WTC11 (cell line): ENCODE measurements around the gene DLL4. TPM values are rescaled to one million over a fixed set of nuclear protein-coding genes. Genes with fewer than 3 reads are reported as not detected.

Experiments
- ATAC-seq: fragments of 200-7000 bp; cut with Tn5 transposase; 2 replicates; pipeline ENCODE4 v1.10.0; 2021; ENCODE audit warnings: mild to moderate bottlenecking, moderate library complexity
- CTCF ChIA-PET: fragments of 300-600 bp; sonication (Branson Sonifier 250); formaldehyde crosslinking; loops from one replicate; lab custom pipeline; 2021; ENCODE audit warnings: antibody characterized with exemption; lab: Charles Lee
- POLR2A ChIA-PET: fragments of 350-600 bp; sonication (Branson Sonifier 250); formaldehyde crosslinking; loops from one replicate; lab custom pipeline; 2021; ENCODE audit warnings: antibody characterized with exemption; lab: Charles Lee
- DNase-seq: peaks from one replicate; pipeline ENCODE4 v3.0.0; 2021; ENCODE audit warnings: low spot score
- H3K27ac Mint-ChIP-seq: 2 replicates; pipeline ENCODE4 v1.8.0; 2021; ENCODE audit warnings: mixed read lengths
- H3K27me3 Mint-ChIP-seq: 2 replicates; pipeline ENCODE4 v1.8.0; 2021; ENCODE audit warnings: low read depth, mild to moderate bottlenecking, moderate library complexity, mixed read lengths
- H3K36me3 Mint-ChIP-seq: 2 replicates; pipeline ENCODE4 v1.8.0; 2021; ENCODE audit warnings: mixed read lengths
- H3K4me1 Mint-ChIP-seq: 2 replicates; pipeline ENCODE4 v1.8.0; 2022; ENCODE audit warnings: mixed read lengths
- H3K4me3 Mint-ChIP-seq: 2 replicates; pipeline ENCODE4 v1.8.0; 2021; ENCODE audit warnings: mild to moderate bottlenecking, moderate library complexity, mixed read lengths
- H3K9me3 Mint-ChIP-seq: 2 replicates; pipeline ENCODE4 v1.8.0; 2021; ENCODE audit warnings: mixed read lengths
- ATF1 ChIP-seq: sonication (generic); formaldehyde crosslinking; IDR thresholded peaks from 2 replicates; pipeline ENCODE4 v1.8.1; 2023; ENCODE audit warnings: mild to moderate bottlenecking, moderate library complexity, missing genetic modification reagents
- ATF3 ChIP-seq: sonication (generic); formaldehyde crosslinking; conservative IDR thresholded peaks from 2 replicates; pipeline ENCODE4 v1.8.1; 2022; ENCODE audit warnings: mild to moderate bottlenecking, missing genetic modification reagents
- CREB1 ChIP-seq: sonication (generic); formaldehyde crosslinking; IDR thresholded peaks from 2 replicates; pipeline ENCODE4 v1.8.0; 2023; ENCODE audit warnings: mild to moderate bottlenecking, missing genetic modification reagents
- EMX1 ChIP-seq: fragments of 250-450 bp; sonication (Bioruptor Pico); IDR thresholded peaks from 2 replicates; pipeline ENCODE4 v1.8.0; 2021; ENCODE audit warnings: mild to moderate bottlenecking
- ETV6 ChIP-seq: sonication (generic); formaldehyde crosslinking; IDR thresholded peaks from 2 replicates; pipeline ENCODE4 v1.8.1; 2022; ENCODE audit warnings: mild to moderate bottlenecking, missing genetic modification reagents
- FOXP1 ChIP-seq: sonication (generic); formaldehyde crosslinking; IDR thresholded peaks from 2 replicates; pipeline ENCODE4 v1.8.0; 2022; ENCODE audit warnings: missing genetic modification reagents, mild to moderate bottlenecking, moderate library complexity, borderline replicate concordance
- GRHL2 ChIP-seq: fragments of 250-450 bp; sonication (Bioruptor Pico); IDR thresholded peaks from 2 replicates; pipeline ENCODE4 v1.8.0; 2022; ENCODE audit warnings: mild to moderate bottlenecking, moderate library complexity; ENCODE audit not compliant: insufficient replicate concordance, severe bottlenecking
- GTF2I ChIP-seq: fragments of 250-450 bp; sonication (Bioruptor Pico); conservative IDR thresholded peaks from 2 replicates; pipeline ENCODE4 v1.4.0; 2021; ENCODE audit warnings: mild to moderate bottlenecking
- RORB ChIP-seq: fragments of 250-450 bp; sonication (Bioruptor Pico); IDR thresholded peaks from 2 replicates; pipeline ENCODE4 v1.9.0; 2021; ENCODE audit warnings: mild to moderate bottlenecking
- SMAD3 ChIP-seq: sonication (generic); formaldehyde crosslinking; IDR thresholded peaks from 2 replicates; pipeline ENCODE4 v1.8.0; 2022; ENCODE audit warnings: missing genetic modification reagents, mild to moderate bottlenecking, borderline replicate concordance
- SMAD4 ChIP-seq: sonication (generic); formaldehyde crosslinking; IDR thresholded peaks from 2 replicates; pipeline ENCODE4 v1.8.0; 2022; ENCODE audit warnings: mild to moderate bottlenecking, missing genetic modification reagents
- TP53 ChIP-seq: sonication (generic); formaldehyde crosslinking; IDR thresholded peaks from 2 replicates; pipeline ENCODE4 v1.8.1; 2023; ENCODE audit warnings: mild to moderate bottlenecking, missing genetic modification reagents
- ZBTB21 ChIP-seq: sonication (generic); formaldehyde crosslinking; IDR thresholded peaks from 2 replicates; pipeline ENCODE4 v1.8.1; 2023; ENCODE audit warnings: mild to moderate bottlenecking, missing genetic modification reagents, borderline replicate concordance
- ZBTB43 ChIP-seq: sonication (generic); formaldehyde crosslinking; IDR thresholded peaks from 2 replicates; pipeline ENCODE4 v1.8.1; 2023; ENCODE audit warnings: mild to moderate bottlenecking, missing genetic modification reagents
- ZNF121 ChIP-seq: sonication (generic); formaldehyde crosslinking; IDR thresholded peaks from 2 replicates; pipeline ENCODE4 v1.8.0; 2023; ENCODE audit warnings: missing genetic modification reagents
- ZNF396 ChIP-seq: fragments of 250-450 bp; sonication (Bioruptor Pico); IDR thresholded peaks from 2 replicates; pipeline ENCODE4 v1.8.0; 2021; ENCODE audit warnings: mild to moderate bottlenecking, moderate library complexity, borderline replicate concordance
- total RNA-seq: library from RNA; stranded (reverse); gene quantifications from 3 replicates; pipeline ENCODE4 v1.2.3, GENCODE V29; 2021
- TF ChIP-seq, protein P1 (sequence below): fragments of 250-450 bp; sonication (Bioruptor Pico); IDR thresholded peaks from 2 replicates; pipeline ENCODE4 v1.8.0; 2021; ENCODE audit warnings: mild to moderate bottlenecking
- TF ChIP-seq, protein P2 (sequence below): fragments of 250-450 bp; sonication (Bioruptor Pico); IDR thresholded peaks from 2 replicates; pipeline ENCODE4 v1.9.0; 2021; ENCODE audit warnings: moderate library complexity, mild to moderate bottlenecking, inconsistent platforms, borderline replicate concordance
- TF ChIP-seq, protein P3 (sequence below): sonication (generic); formaldehyde crosslinking; IDR thresholded peaks from 2 replicates; pipeline ENCODE4 v1.8.0; 2022; ENCODE audit warnings: missing genetic modification reagents
- TF ChIP-seq, protein P4 (sequence below): sonication (generic); formaldehyde crosslinking; IDR thresholded peaks from 2 replicates; pipeline ENCODE4 v1.8.1; 2022; ENCODE audit warnings: low read depth, missing genetic modification reagents, borderline replicate concordance

DLL4 gene
- total RNA-seq, 1 experiment from 2014 or later: 0.94 TPM

DNA sequence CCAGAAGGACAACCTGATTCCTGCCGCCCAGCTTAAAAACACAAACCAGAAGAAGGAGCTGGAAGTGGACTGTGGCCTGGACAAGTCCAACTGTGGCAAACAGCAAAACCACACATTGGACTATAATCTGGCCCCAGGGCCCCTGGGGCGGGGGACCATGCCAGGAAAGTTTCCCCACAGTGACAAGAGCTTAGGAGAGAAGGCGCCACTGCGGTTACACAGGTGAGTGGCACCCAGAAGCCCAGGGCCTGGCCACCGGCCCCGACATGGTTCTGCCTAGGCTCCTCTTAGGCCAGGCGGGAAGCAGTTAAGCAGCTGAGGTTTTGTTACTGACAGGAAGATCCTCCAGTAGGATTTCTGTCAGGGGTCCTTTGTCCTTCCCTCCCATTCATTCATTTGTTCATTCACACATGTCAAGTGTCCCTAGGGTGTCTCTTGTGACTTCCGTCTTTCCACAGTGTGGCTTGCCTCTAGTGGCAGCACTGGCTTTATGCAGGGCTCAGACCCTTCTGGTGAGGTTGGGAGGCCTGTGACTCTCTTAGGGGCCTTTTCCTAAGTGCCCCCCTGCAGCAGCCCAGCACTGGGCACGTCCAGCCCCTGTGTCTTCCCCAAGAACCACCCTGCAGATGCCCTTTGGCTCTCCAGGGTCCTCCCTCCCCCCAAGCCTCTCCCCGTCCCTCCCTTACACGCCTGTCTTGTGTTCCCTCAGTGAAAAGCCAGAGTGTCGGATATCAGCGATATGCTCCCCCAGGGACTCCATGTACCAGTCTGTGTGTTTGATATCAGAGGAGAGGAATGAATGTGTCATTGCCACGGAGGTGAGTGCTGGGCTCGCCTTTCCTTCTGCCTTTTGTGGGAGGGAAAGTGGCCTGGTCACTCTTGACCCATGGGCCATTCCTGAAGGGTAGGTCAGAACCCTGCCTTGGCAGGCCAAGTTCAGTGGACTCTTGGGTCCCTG lies 7.8 kb downstream of the DLL4 start:
- no peak for ATAC-seq
- POLR2A ChIA-PET: no interaction called here
- H3K4me3 Mint-ChIP-seq: no peak overlapping the region

GRCh38 chr15:40937762-40938535 lies 8.8 kb downstream of the DLL4 start:
- peaks cover 24% of the 10 kb centered on the region for H3K4me1 Mint-ChIP-seq
- no peaks in the 10 kb centered on the region for H3K36me3 Mint-ChIP-seq
- ChIA-PET POLR2A (interaction anchor here (0.6 kb wide), 2 partner anchors 15 to 87 kb away, joined by 3 to 4 read pairs; partner anchors contain the start of gene CHAC1), CTCF (interaction anchor here (0.7 to 6.5 kb wide), 4 partner anchors 10 to 44 kb away, joined by 3 to 203 read pairs (median 5); partner anchors contain the start of genes DLL4 and VPS18)
- H3K27me3 Mint-ChIP-seq: peaks cover 40% of the 10 kb centered on the region
- H3K4me3 Mint-ChIP-seq: no peak overlapping the region
- DNase-seq (no peak), ATAC-seq (0 out of 2 replicates have a peak, but pooled peaks have one; percentile 2)
- H3K27ac Mint-ChIP-seq: no peak overlapping the region
- TF ChIP-seq, protein P1, sequence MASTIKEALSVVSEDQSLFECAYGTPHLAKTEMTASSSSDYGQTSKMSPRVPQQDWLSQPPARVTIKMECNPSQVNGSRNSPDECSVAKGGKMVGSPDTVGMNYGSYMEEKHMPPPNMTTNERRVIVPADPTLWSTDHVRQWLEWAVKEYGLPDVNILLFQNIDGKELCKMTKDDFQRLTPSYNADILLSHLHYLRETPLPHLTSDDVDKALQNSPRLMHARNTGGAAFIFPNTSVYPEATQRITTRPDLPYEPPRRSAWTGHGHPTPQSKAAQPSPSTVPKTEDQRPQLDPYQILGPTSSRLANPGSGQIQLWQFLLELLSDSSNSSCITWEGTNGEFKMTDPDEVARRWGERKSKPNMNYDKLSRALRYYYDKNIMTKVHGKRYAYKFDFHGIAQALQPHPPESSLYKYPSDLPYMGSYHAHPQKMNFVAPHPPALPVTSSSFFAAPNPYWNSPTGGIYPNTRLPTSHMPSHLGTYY: no peak
- TF ChIP-seq EMX1 (CRISPR knock-in tag) (no peak), FOXP1 (CRISPR knock-in tag) (peak; percentile 47; the same call in 1 of the 2 replicates)
- no peaks in the 10 kb centered on the region for H3K9me3 Mint-ChIP-seq

More for the DNA sequence above, 7.8 kb downstream of the DLL4 start:
- peaks cover 42% of the 10 kb centered on the region for H3K27me3 Mint-ChIP-seq
- H3K4me1 Mint-ChIP-seq: peaks cover 18% of the 10 kb centered on the region
- H3K27ac Mint-ChIP-seq: no peak overlapping the region
- no peak for DNase-seq
- no peaks in the 10 kb centered on the region for H3K36me3 Mint-ChIP-seq
- H3K9me3 Mint-ChIP-seq: no peaks in the 10 kb centered on the region
- no peak for TF ChIP-seq RORB (CRISPR knock-in tag)
- CTCF ChIA-PET: interaction anchor here (0.6 to 6.5 kb wide), 5 partner anchors 9 to 34 kb away, joined by 3 to 203 read pairs (median 3); partner anchors contain the start of gene DLL4

GRCh38 chr15:40938536-40938870 lies 9.4 kb downstream of the DLL4 start:
- H3K4me3 Mint-ChIP-seq: no peak overlapping the region
- CTCF ChIA-PET: interaction anchor here (0.7 to 6.5 kb wide), 4 partner anchors 11 to 44 kb away, joined by 3 to 203 read pairs (median 5); partner anchors contain the start of genes DLL4 and VPS18
- DNase-seq (no peak), ATAC-seq (no peak)
- POLR2A ChIA-PET: interaction anchor here (0.6 kb wide), 2 partner anchors 15 to 87 kb away, joined by 3 to 4 read pairs; partner anchors contain the start of gene CHAC1
- H3K27ac Mint-ChIP-seq: no peak overlapping the region
- H3K27me3 Mint-ChIP-seq: peaks cover 39% of the 10 kb centered on the region
- H3K4me1 Mint-ChIP-seq: peaks cover 25% of the 10 kb centered on the region
- H3K9me3 Mint-ChIP-seq: no peaks in the 10 kb centered on the region
- H3K36me3 Mint-ChIP-seq: no peaks in the 10 kb centered on the region
- no peak for TF ChIP-seq GTF2I (CRISPR knock-in tag)
- TF ChIP-seq ZNF396 (CRISPR knock-in tag): no peak
- TF ChIP-seq CREB1 (CRISPR knock-in tag): no peak
- TF ChIP-seq, protein P2, sequence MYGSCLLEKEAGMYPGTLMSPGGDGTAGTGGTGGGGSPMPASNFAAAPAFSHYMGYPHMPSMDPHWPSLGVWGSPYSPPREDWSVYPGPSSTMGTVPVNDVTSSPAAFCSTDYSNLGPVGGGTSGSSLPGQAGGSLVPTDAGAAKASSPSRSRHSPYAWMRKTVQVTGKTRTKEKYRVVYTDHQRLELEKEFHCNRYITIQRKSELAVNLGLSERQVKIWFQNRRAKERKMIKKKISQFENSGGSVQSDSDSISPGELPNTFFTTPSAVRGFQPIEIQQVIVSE: no peak
- TF ChIP-seq, protein P3, sequence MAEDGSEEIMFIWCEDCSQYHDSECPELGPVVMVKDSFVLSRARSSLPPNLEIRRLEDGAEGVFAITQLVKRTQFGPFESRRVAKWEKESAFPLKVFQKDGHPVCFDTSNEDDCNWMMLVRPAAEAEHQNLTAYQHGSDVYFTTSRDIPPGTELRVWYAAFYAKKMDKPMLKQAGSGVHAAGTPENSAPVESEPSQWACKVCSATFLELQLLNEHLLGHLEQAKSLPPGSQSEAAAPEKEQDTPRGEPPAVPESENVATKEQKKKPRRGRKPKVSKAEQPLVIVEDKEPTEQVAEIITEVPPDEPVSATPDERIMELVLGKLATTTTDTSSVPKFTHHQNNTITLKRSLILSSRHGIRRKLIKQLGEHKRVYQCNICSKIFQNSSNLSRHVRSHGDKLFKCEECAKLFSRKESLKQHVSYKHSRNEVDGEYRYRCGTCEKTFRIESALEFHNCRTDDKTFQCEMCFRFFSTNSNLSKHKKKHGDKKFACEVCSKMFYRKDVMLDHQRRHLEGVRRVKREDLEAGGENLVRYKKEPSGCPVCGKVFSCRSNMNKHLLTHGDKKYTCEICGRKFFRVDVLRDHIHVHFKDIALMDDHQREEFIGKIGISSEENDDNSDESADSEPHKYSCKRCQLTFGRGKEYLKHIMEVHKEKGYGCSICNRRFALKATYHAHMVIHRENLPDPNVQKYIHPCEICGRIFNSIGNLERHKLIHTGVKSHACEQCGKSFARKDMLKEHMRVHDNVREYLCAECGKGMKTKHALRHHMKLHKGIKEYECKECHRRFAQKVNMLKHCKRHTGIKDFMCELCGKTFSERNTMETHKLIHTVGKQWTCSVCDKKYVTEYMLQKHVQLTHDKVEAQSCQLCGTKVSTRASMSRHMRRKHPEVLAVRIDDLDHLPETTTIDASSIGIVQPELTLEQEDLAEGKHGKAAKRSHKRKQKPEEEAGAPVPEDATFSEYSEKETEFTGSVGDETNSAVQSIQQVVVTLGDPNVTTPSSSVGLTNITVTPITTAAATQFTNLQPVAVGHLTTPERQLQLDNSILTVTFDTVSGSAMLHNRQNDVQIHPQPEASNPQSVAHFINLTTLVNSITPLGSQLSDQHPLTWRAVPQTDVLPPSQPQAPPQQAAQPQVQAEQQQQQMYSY (CRISPR knock-in tag): no peak
- no peak for TF ChIP-seq EMX1 (CRISPR knock-in tag)
- no peak for TF ChIP-seq SMAD3 (CRISPR knock-in tag)
- no peak for TF ChIP-seq ATF1 (CRISPR knock-in tag)
- TF ChIP-seq ZBTB43 (CRISPR knock-in tag): no peak
- TF ChIP-seq ETV6: no peak
- no peak for TF ChIP-seq ATF3
- TF ChIP-seq TP53 (CRISPR knock-in tag): no peak
- TF ChIP-seq GRHL2 (CRISPR knock-in tag): no peak
- TF ChIP-seq, protein P4, sequence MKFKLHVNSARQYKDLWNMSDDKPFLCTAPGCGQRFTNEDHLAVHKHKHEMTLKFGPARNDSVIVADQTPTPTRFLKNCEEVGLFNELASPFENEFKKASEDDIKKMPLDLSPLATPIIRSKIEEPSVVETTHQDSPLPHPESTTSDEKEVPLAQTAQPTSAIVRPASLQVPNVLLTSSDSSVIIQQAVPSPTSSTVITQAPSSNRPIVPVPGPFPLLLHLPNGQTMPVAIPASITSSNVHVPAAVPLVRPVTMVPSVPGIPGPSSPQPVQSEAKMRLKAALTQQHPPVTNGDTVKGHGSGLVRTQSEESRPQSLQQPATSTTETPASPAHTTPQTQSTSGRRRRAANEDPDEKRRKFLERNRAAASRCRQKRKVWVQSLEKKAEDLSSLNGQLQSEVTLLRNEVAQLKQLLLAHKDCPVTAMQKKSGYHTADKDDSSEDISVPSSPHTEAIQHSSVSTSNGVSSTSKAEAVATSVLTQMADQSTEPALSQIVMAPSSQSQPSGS (CRISPR knock-in tag): no peak
- no peak for TF ChIP-seq SMAD4 (CRISPR knock-in tag)
- TF ChIP-seq ZNF121 (CRISPR knock-in tag): no peak
- no peak for TF ChIP-seq ZBTB21 (CRISPR knock-in tag)
